ENCODE measurements around the gene SCCPDH.

DNA sequence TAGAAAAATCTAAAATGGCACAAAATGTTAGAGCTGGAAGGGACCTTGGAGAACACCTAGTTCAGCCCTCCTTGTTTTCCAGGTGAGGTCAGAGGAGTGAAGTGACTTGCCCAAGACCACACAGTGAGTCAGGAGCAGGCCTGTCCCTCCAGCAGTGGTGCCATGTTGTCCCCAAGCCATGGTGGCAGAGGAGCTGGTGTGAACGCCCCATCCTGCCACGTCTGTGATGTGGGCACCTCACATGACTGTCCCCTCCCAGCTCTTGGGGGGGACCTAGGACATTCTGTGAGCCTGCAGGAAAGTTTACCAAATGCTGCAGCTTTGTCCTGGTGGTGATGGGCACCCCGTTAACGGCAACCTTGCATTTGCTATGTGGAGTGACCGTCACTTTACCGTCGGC, 66.2 kb downstream of the SCCPDH start:
- no peak for TF ChIP-seq POLR2A (IDR thresholded peaks at IDR 0.05; ENCODE audit: low read length)
- no peak for TF ChIP-seq GATA1 (IDR thresholded peaks at IDR 0.05; ENCODE audit: low read depth, low read length)

Measured in erythroblast (primary cell).